ENCODE data around the gene ITGB3BP. TPM values are rescaled to one million over a fixed set of nuclear protein-coding genes. Genes with fewer than 3 reads are reported as not detected.

ITGB3BP gene
- total and polyA plus RNA-seq, 2 of the 8 experiments (the other 6 are each of a cell fraction or from before 2014, with no cell fraction given), result 17.6 to 49.1 TPM

GRCh38 chr1:63497577-63497976 lies 25.4 kb downstream of the ITGB3BP start:
- no peaks in the 10 kb centered on the region for H3K79me2 ChIP-seq (ENCODE audit: control insufficient read depth in 1 of 2, insufficient read depth in 2 of 2, low read length in 2 of 2)
- no peak overlapping the region for H4K91ac ChIP-seq (replicated peaks; ENCODE audit: insufficient read length, low read length)
- no peaks in the 10 kb centered on the region; a peak in 1 of 8 replicates for H3K36me3 ChIP-seq (ENCODE audit: control insufficient read depth in 2 of 4, insufficient read depth in 4 of 4, low read length in 3 of 4)
- no peaks in the 10 kb centered on the region for H3K27me3 ChIP-seq (replicated peaks in 1 of 4; ENCODE audit: control insufficient read depth in 3 of 4, extremely low read depth in 1 of 4, insufficient read depth in 3 of 4, low read length in 3 of 4)
- no peaks in the 10 kb centered on the region for H3K79me1 ChIP-seq (ENCODE audit: low read depth, low read length)
- H3K9ac ChIP-seq (replicated peaks in 1 of 4; ENCODE audit: extremely low read depth in 1 of 4, low read depth in 3 of 4, low read length in 3 of 4), result no peak overlapping the region
- no peak overlapping the region for H3K4me2 ChIP-seq (ENCODE audit: insufficient read depth in 1 of 2, low read depth in 2 of 2, low read length in 2 of 2)
- no peak overlapping the region for H2BK5ac ChIP-seq (ENCODE audit: low read depth, low read length)
- H3K14ac ChIP-seq (ENCODE audit: insufficient read length), result no peak overlapping the region
- no peak for TF ChIP-seq CBX5 (IDR thresholded peaks at IDR 0.05; ENCODE audit: low read depth, low read length)
- TF ChIP-seq JUN (IDR thresholded peaks at IDR 0.05; ENCODE audit: low read depth, low read length), result no peak
- TF ChIP-seq ASH2L (IDR thresholded peaks at IDR 0.05; ENCODE audit: low read length), result no peak
- H3K27ac ChIP-seq (ENCODE audit: low read depth, low read length), result no peak overlapping the region
- CTCF ChIA-PET (ENCODE audit: partially characterized antibody), result interaction anchor here (0.9 to 1.4 kb wide), 3 partner anchors 30 to 60 kb away, joined by 3 to 4 read pairs (median 3); no protein-coding TSS in a partner anchor
- no peak overlapping the region for H3K4me3 ChIP-seq (ENCODE audit: extremely low read depth in 1 of 4, insufficient read depth in 2 of 4, low read depth in 3 of 4, low read length in 4 of 4)
- no peak overlapping the region for H3K18ac ChIP-seq (ENCODE audit: extremely low read depth, low read length)
- H2BK120ac ChIP-seq (replicated peaks; ENCODE audit: low read depth, low read length), result no peak overlapping the region
- no peaks in the 10 kb centered on the region for H3K23me2 ChIP-seq (ENCODE audit: low read depth, low read length)
- POLR2A ChIA-PET (ENCODE audit: partially characterized antibody), result no interaction called here
- no peak overlapping the region for H2AK5ac ChIP-seq (ENCODE audit: low read depth, low read length)
- no peak for DNase-seq (ENCODE audit: low read depth in 1 of 2, low spot score in 2 of 2)
- H3K23ac ChIP-seq (ENCODE audit: insufficient read length), result no peak overlapping the region
- no peak overlapping the region for H3K4ac ChIP-seq (replicated peaks; ENCODE audit: insufficient read length, low read depth, low read length)
- H4K20me1 ChIP-seq (replicated peaks in 1 of 2; ENCODE audit: control insufficient read depth in 1 of 2, insufficient read depth in 2 of 2, low read length in 2 of 2), result no peaks in the 10 kb centered on the region
- no peaks in the 10 kb centered on the region for H3K4me1 ChIP-seq (replicated peaks in 1 of 4; ENCODE audit: control insufficient read depth in 3 of 4, insufficient read depth in 4 of 4, low read length in 3 of 4)
- no peak overlapping the region for H2BK20ac ChIP-seq (ENCODE audit: low read length)
- no peak overlapping the region for H4K5ac ChIP-seq (ENCODE audit: insufficient read length, low read depth, low read length)
- no peak overlapping the region for H2AFZ ChIP-seq (ENCODE audit: low read length)
- H3K9me3 ChIP-seq (ENCODE audit: insufficient read depth in 2 of 2, low read depth in 1 of 2, low read length in 1 of 2), result no peaks in the 10 kb centered on the region
- no peak overlapping the region for H2BK15ac ChIP-seq (ENCODE audit: low read length)
- no peak for FAIRE-seq
- WGBS, 2 experiments (ENCODE audit: extremely low coverage in 1 of 2, insufficient coverage in 1 of 2, insufficient read length in 1 of 2, insufficient replicate concordance in 2 of 2, low coverage in 1 of 2, low lambda C conversion rate in 2 of 2, missing lambda C conversion rate in 1 of 2), result 88% methylated on average over 2 of the region's 2 CpGs; no CpG with 5 or more reads in 1 of the 2 experiments
- no peak overlapping the region for H3K56ac ChIP-seq (replicated peaks; ENCODE audit: insufficient read length, low read depth, low read length)
- H4K8ac ChIP-seq (ENCODE audit: extremely low read depth, insufficient read depth, low read length), result no peak overlapping the region
- H2BK12ac ChIP-seq (ENCODE audit: low read depth, low read length), result no peak overlapping the region

All from H1 (cell line).